Measurements from ENCODE around the gene TPTE2. TPM values are rescaled to one million over a fixed set of nuclear protein-coding genes. Genes with fewer than 3 reads are reported as not detected.

TPTE2 gene
- total RNA-seq, 1 experiment from 2014 or later: not detected

DNA sequence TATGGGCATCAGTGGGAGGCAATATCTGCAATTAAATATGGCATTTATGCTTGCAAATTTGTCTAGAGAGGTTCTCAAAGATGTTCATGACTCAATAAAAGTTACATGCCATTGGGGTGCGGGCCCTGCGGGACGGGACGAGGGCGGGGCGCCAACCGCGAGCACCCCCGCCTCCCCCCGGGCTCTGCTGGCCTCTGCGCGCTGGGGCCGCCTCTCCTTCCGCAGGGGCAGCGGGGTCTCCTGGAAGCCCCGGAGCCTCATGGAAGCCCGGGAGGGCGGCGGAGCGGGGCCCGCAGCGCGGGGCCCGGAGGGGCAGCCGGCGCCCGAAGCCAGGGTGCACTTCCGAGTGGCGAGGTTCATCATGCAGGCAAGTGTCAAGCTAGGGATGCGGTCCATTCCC lies 179.2 kb downstream of the TPTE2 start:
- no TSS peak for BruUV-seq (replicated peaks)
- in situ Hi-C loops (cut with HindIII; ENCODE audit: low pct_unique_long_range_greater_than_20kb, low sequenced_read_pairs): no loop called here
- H3K9me3 ChIP-seq (ENCODE audit: control insufficient read depth, insufficient read depth, low read depth, low read length): no peaks in the 10 kb centered on the region
- no peak overlapping the region for H3K4me3 ChIP-seq (ENCODE audit: low read depth in 2 of 2, low read length in 2 of 2)
- POLR2A ChIA-PET: no interaction called here
- no peaks in the 10 kb centered on the region for H3K4me1 ChIP-seq (ENCODE audit: control insufficient read depth, insufficient read depth, low read length)
- no peak for DNase-seq (ENCODE audit: low read depth, low spot score)
- H3K27me3 ChIP-seq (ENCODE audit: control insufficient read depth, insufficient read depth, low read length): no peaks in the 10 kb centered on the region
- CTCF ChIA-PET: no interaction called here
- intact Hi-C loops (cut with micrococcal nuclease; ENCODE audit: unreplicated experiment): no loop called here
- H3K36me3 ChIP-seq (ENCODE audit: control insufficient read depth, insufficient read depth, low read length): no peaks in the 10 kb centered on the region
- H3K27ac ChIP-seq (ENCODE audit: low read length): no peak overlapping the region
- ATAC-seq: no peak
- TF ChIP-seq POLR2AphosphoS5 (IDR thresholded peaks at IDR 0.05; ENCODE audit: low read depth, low read length) (no peak), TCF7L2 (IDR thresholded peaks at IDR 0.05; ENCODE audit: low read depth, low read length) (no peak), SIN3A (IDR thresholded peaks at IDR 0.05; ENCODE audit: borderline replicate concordance, insufficient read depth, low read depth, low read length) (no peak)
- TF ChIP-seq, protein P1, sequence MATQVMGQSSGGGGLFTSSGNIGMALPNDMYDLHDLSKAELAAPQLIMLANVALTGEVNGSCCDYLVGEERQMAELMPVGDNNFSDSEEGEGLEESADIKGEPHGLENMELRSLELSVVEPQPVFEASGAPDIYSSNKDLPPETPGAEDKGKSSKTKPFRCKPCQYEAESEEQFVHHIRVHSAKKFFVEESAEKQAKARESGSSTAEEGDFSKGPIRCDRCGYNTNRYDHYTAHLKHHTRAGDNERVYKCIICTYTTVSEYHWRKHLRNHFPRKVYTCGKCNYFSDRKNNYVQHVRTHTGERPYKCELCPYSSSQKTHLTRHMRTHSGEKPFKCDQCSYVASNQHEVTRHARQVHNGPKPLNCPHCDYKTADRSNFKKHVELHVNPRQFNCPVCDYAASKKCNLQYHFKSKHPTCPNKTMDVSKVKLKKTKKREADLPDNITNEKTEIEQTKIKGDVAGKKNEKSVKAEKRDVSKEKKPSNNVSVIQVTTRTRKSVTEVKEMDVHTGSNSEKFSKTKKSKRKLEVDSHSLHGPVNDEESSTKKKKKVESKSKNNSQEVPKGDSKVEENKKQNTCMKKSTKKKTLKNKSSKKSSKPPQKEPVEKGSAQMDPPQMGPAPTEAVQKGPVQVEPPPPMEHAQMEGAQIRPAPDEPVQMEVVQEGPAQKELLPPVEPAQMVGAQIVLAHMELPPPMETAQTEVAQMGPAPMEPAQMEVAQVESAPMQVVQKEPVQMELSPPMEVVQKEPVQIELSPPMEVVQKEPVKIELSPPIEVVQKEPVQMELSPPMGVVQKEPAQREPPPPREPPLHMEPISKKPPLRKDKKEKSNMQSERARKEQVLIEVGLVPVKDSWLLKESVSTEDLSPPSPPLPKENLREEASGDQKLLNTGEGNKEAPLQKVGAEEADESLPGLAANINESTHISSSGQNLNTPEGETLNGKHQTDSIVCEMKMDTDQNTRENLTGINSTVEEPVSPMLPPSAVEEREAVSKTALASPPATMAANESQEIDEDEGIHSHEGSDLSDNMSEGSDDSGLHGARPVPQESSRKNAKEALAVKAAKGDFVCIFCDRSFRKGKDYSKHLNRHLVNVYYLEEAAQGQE (IDR thresholded peaks at IDR 0.05; ENCODE audit: insufficient read depth in 1 of 2, low read depth in 2 of 2, low read length in 1 of 2): no peak
- TF ChIP-seq, protein P2, sequence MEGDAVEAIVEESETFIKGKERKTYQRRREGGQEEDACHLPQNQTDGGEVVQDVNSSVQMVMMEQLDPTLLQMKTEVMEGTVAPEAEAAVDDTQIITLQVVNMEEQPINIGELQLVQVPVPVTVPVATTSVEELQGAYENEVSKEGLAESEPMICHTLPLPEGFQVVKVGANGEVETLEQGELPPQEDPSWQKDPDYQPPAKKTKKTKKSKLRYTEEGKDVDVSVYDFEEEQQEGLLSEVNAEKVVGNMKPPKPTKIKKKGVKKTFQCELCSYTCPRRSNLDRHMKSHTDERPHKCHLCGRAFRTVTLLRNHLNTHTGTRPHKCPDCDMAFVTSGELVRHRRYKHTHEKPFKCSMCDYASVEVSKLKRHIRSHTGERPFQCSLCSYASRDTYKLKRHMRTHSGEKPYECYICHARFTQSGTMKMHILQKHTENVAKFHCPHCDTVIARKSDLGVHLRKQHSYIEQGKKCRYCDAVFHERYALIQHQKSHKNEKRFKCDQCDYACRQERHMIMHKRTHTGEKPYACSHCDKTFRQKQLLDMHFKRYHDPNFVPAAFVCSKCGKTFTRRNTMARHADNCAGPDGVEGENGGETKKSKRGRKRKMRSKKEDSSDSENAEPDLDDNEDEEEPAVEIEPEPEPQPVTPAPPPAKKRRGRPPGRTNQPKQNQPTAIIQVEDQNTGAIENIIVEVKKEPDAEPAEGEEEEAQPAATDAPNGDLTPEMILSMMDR (IDR thresholded peaks at IDR 0.05): no peak

Other genes starting within 250 kb of the TPTE2 start
- 20.6 TPM for gene MPHOSPH8, start 72.1 kb upstream of the TPTE2 start, total RNA-seq (2021; ENCODE audit: unreplicated experiment)
- gene PSPC1, start 221.4 kb upstream of the TPTE2 start, total RNA-seq (2021; ENCODE audit: unreplicated experiment): 39.1 TPM